DOHH2 (cell line): ENCODE measurements around the gene REEP2.

ENCODE experiments used
- CTCF ChIP-seq: fragments of 200-600 bp; sonication (generic); IDR thresholded peaks from one replicate; pipeline ENCODE4 v1.5.1; 2014; ENCODE audit warnings: antibody characterized with exemption, mild to moderate bottlenecking, low read depth, low read length; ENCODE audit not compliant: poor library complexity, severe bottlenecking
- EZH2phosphoT487 ChIP-seq: fragments of 200-600 bp; sonication (generic); IDR thresholded peaks from 2 replicates; pipeline ENCODE4 v1.6.1; 2017; ENCODE audit warnings: borderline replicate concordance, mild to moderate bottlenecking, antibody characterized with exemption, low read length, moderate library complexity, mixed read lengths

GRCh38 chr5:138418444-138418843 lies 20.4 kb upstream of the REEP2 start:
- TF ChIP-seq CTCF (no peak), EZH2phosphoT487 (no peak)
